CD4-positive, alpha-beta T cell (primary cell): ENCODE results near the gene KIAA1217. TPM values are rescaled to one million over a fixed set of nuclear protein-coding genes. Genes with fewer than 3 reads are reported as not detected.

Experiments
- ATAC-seq: fragments of 200-7000 bp; cut with Tn5 transposase; one replicate; pipeline ENCODE4 v1.10.0; 2022; ENCODE audit warnings: mild to moderate bottlenecking; ENCODE audit not compliant: poor library complexity
- CTCF ChIA-PET: fragments of 350-600 bp; sonication (Branson Sonifier 250); formaldehyde crosslinking; loops from one replicate; lab custom pipeline; 2021; ENCODE audit warnings: antibody characterized with exemption, inconsistent platforms; lab: Charles Lee
- POLR2A ChIA-PET: fragments of 350-600 bp; sonication (Branson Sonifier 250); formaldehyde crosslinking; loops from one replicate; lab custom pipeline; 2021; ENCODE audit warnings: antibody characterized with exemption, inconsistent platforms; lab: Charles Lee
- DNase-seq, 14 experiments: peaks; one replicate each; pipeline ENCODE4 v3.0.0-alpha.2; 2013 to 2020; ENCODE audit warnings: mixed read lengths in 2 of 14
- H3K27ac ChIP-seq, 2 donors: one replicate each; pipeline versions ENCODE4 v1.5.1 to v1.7.0; 2013; ENCODE audit warnings: low read length in 2 of 2, low read depth in 1 of 2, mild to moderate bottlenecking in 1 of 2
- H3K27me3 ChIP-seq, 2 experiments: 1 replicate in 1 of 2; 2 replicates in 1 of 2; pipeline versions ENCODE4 v1.6.1 to v1.7.0; 2013; ENCODE audit warnings: low read length in 2 of 2, control low read depth in 1 of 2, mild to moderate bottlenecking in 1 of 2, moderate library complexity in 1 of 2; ENCODE audit not compliant: insufficient read depth in 2 of 2, control insufficient read depth in 1 of 2
- H3K36me3 ChIP-seq: one replicate; pipeline ENCODE4 v1.6.1; 2013; ENCODE audit warnings: low read length, control low read depth; ENCODE audit not compliant: insufficient read depth
- H3K4me1 ChIP-seq: one replicate; pipeline ENCODE4 v1.6.1; 2013; ENCODE audit warnings: low read length, control low read depth; ENCODE audit not compliant: insufficient read depth
- H3K4me3 ChIP-seq: one replicate; pipeline ENCODE4 v1.5.1; 2013; ENCODE audit warnings: mild to moderate bottlenecking, low read length, moderate library complexity
- H3K9me3 ChIP-seq, 2 experiments: 1 replicate in 1 of 2; 2 replicates in 1 of 2; pipeline versions ENCODE4 v1.6.1 to v1.7.0; 2013; ENCODE audit warnings: low read length in 2 of 2, mild to moderate bottlenecking in 2 of 2, control low read depth in 1 of 2, moderate library complexity in 1 of 2; ENCODE audit not compliant: control insufficient read depth in 1 of 2, insufficient read depth in 1 of 2
- H3K27ac Mint-ChIP-seq: one replicate; pipeline ENCODE4 v1.8.0; 2020; ENCODE audit warnings: mixed read lengths
- H3K27me3 Mint-ChIP-seq: one replicate; pipeline ENCODE4 v1.8.0; 2021; ENCODE audit warnings: mixed read lengths
- H3K36me3 Mint-ChIP-seq: one replicate; pipeline ENCODE4 v1.8.0; 2021; ENCODE audit warnings: low read depth, mixed read lengths
- H3K4me1 Mint-ChIP-seq: one replicate; pipeline ENCODE4 v1.8.0; 2021; ENCODE audit warnings: low read depth, mixed read lengths
- H3K4me3 Mint-ChIP-seq: one replicate; pipeline ENCODE4 v1.8.0; 2020; ENCODE audit warnings: mild to moderate bottlenecking, mixed read lengths
- H3K9me3 Mint-ChIP-seq: one replicate; pipeline ENCODE4 v1.8.0; 2020; ENCODE audit warnings: mixed read lengths
- intact Hi-C, 2 experiments: fragments of 100-400 bp; cut with DNase I in 1 of 2; cut with micrococcal nuclease in 1 of 2; formaldehyde crosslinking; loops; one replicate each; pipeline versions ENCODE4 v1.15.1 to v1.9.0; 2023 to 2025; cut with DNase I, micrococcal nuclease
- total RNA-seq, 174 experiments: library from RNA in 2 of 174; stranded (reverse) in 2 of 174; gene quantifications; one replicate each; pipeline ENCODE4 v1.2.3 and lab custom pipeline; 2021 to 2026
- TF ChIP-seq, protein P1 (sequence below): fragments of 200-600 bp; IDR thresholded peaks from one replicate; pipeline ENCODE4 v1.8.0; 2022; ENCODE audit warnings: antibody characterized with exemption, mild to moderate bottlenecking

KIAA1217 gene
- total RNA-seq, 2 experiments from 2014 or later = not detected

DNA sequence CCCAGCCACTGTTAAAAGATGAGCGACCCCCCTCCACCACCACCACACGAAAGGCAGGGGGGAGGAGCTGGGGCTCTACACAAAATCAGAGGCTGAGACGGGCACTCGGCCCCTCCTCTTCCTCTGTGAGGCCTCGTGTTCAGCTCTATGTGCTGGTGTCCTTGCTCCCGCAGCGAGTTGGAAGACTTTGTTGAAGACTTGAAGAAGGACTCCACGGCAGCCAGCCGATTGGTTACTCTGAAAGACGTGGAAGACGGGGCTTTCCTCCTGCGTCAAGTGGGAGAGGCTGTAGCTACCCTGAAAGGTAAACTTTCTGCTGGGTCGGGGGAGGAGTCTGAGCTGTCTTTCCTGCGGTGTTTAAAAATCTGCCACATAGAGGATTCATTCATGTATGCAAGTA is 311.0 kb downstream of the KIAA1217 start:
- Mint-ChIP-seq H3K27ac (peak overlapping the region; percentile 60), H3K27me3 (peaks cover 4% of the 10 kb centered on the region), H3K4me3 (peak overlapping the region; percentile 72), H3K36me3 (no peaks in the 10 kb centered on the region), H3K4me1 (peaks cover 15% of the 10 kb centered on the region), H3K9me3 (no peaks in the 10 kb centered on the region)
- intact Hi-C loops = no loop called here
- Histone ChIP-seq H3K4me1 (peaks cover 13% of the 10 kb centered on the region), H3K27me3 (peaks cover 0 to 3% of the 10 kb centered on the region in 2 experiments), H3K27ac (no peak overlapping the region), H3K9me3 (peaks cover 0 to 4% of the 10 kb centered on the region in 2 experiments), H3K36me3 (no peaks in the 10 kb centered on the region), H3K4me3 (peak overlapping the region; percentile 31)
- DNase-seq (peak in 11 of 14 experiments; percentile 10 to 73 (median 30)), ATAC-seq (peak; percentile 92)
- POLR2A ChIA-PET = no interaction called here
- TF ChIP-seq, protein P1, sequence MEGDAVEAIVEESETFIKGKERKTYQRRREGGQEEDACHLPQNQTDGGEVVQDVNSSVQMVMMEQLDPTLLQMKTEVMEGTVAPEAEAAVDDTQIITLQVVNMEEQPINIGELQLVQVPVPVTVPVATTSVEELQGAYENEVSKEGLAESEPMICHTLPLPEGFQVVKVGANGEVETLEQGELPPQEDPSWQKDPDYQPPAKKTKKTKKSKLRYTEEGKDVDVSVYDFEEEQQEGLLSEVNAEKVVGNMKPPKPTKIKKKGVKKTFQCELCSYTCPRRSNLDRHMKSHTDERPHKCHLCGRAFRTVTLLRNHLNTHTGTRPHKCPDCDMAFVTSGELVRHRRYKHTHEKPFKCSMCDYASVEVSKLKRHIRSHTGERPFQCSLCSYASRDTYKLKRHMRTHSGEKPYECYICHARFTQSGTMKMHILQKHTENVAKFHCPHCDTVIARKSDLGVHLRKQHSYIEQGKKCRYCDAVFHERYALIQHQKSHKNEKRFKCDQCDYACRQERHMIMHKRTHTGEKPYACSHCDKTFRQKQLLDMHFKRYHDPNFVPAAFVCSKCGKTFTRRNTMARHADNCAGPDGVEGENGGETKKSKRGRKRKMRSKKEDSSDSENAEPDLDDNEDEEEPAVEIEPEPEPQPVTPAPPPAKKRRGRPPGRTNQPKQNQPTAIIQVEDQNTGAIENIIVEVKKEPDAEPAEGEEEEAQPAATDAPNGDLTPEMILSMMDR = no peak
- CTCF ChIA-PET = no interaction called here

DNA sequence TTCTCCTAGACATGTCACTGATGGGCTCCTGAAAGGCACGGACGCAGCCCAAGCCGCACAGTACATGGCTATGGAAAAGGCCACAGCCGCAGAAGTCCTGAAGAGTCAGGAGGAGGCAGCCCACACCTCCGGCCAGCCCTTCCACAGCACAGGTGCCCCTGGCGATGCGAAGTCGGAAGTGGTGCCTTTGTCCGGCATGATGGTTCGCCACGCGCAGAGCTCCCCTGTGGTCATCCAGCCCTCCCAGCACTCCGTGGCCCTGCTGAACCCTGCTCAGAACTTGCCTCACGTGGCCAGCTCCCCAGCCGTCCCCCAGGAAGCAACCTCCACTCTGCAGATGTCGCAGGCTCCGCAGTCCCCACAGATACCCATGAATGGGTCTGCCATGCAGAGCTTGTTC is 315.4 kb downstream of the KIAA1217 start:
- Mint-ChIP-seq H3K4me1 (peaks cover 10% of the 10 kb centered on the region), H3K36me3 (no peaks in the 10 kb centered on the region), H3K27ac (no peak overlapping the region), H3K4me3 (no peak overlapping the region), H3K9me3 (no peaks in the 10 kb centered on the region), H3K27me3 (peaks cover 4% of the 10 kb centered on the region)
- Histone ChIP-seq H3K9me3 (peaks cover 0 to 4% of the 10 kb centered on the region in 2 experiments), H3K4me3 (no peak overlapping the region), H3K27ac (no peak overlapping the region), H3K4me1 (peaks cover 7% of the 10 kb centered on the region), H3K27me3 (peaks cover 0 to 3% of the 10 kb centered on the region in 2 experiments), H3K36me3 (no peaks in the 10 kb centered on the region)
- CTCF ChIA-PET = no interaction called here
- intact Hi-C loops = no loop called here
- TF ChIP-seq, protein P1 = no peak
- POLR2A ChIA-PET = no interaction called here
- DNase-seq (no peak), ATAC-seq (no peak)

DNA sequence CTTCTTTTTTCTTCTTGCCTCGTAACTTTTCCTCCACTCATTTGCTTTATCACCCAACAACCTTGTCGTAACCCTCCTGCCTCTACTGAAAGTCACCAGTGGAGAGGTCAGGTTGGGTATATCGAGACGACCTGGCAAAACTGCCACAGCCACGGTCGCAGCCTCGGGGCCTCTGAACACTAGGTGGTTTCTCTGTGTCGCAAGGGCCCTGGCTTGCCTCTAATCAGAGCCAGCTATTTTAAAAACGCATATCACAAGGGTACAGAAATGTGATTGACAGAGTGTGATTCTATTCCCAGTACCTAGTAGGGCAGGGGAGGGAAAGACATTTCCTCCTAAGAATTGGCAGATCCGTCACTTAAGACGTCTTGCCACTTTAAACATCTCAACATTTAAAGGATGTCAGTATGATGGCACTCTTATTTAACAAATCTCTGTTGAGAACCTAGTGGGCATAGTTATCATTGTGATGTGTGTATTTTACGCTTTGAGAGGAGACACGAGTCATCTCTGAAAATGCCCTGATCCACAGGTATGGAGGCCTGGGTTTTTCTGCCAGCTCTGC is 317.2 kb downstream of the KIAA1217 start:
- Mint-ChIP-seq H3K36me3 (no peaks in the 10 kb centered on the region), H3K27ac (no peak overlapping the region), H3K4me1 (no peaks in the 10 kb centered on the region), H3K27me3 (peaks cover 8% of the 10 kb centered on the region), H3K4me3 (no peak overlapping the region), H3K9me3 (no peaks in the 10 kb centered on the region)
- H3K4me3 ChIP-seq = no peak overlapping the region
- no peaks in the 10 kb centered on the region for H3K36me3 ChIP-seq
- CTCF ChIA-PET = no interaction called here
- peaks cover 0 to 4% of the 10 kb centered on the region in 2 experiments for H3K9me3 ChIP-seq
- no peak overlapping the region for H3K27ac ChIP-seq
- TF ChIP-seq, protein P1 = no peak
- intact Hi-C loops = no loop called here
- peaks cover 0 to 3% of the 10 kb centered on the region in 2 experiments for H3K27me3 ChIP-seq
- DNase-seq = no peak
- POLR2A ChIA-PET = no interaction called here
- no peak for ATAC-seq
- no peaks in the 10 kb centered on the region for H3K4me1 ChIP-seq
